ENCODE data around the gene TULP1.

Gene TULP1

DNA sequence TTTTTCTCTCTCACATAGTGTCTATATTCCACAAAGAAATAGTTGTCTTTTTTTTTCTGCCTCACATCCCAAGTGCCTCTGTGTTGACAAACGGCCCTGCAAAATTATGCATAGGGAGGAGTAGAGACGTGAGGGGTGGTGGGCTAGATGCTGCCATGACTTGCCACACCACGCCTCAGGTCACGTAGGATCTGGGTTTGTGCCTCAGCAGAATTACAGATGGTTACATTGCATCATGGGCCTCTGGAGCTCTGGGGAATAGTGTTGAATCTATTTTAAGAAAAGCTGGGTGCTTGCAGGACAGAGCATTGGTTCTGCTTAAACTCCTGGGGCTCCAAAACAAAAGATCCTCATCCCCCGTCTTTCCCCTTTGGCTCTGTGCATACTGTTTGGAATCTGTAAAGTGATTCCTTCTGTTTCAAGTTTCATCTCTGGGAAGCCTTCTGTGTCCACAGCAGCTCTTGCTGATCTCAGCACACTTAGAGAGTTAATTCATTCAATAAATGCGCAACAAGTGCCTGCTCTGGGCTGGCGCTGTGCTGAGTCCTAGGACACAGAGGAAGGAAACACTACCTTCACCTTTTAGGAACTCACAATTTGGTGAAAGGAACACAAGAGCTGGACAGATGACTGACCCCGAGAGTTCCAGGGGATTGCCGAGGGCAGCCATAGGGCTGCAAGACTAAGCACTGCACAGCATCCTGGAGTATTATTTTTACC lies 58.1 kb downstream of the TULP1 start:
- DNase-seq: no peak

DNA sequence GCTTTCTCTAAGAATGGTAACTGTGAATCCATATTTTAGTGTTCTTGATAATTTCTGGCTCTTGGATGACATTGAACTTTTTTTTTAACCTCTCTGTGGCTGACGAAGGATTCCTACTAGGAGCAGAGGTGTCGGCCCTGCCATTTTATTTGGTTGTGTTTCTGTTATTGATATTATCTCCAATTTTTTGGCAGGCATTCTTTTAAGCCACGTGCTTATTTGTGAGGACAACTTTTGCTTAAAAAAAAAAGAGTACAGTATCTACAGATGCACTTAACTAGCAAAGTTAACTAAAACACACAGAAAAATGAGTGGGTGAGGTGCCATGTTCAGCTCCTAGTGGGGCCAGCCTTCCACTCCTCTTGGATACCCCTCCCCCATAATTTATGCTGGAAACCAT lies 59.5 kb downstream of the TULP1 start:
- DNase-seq: no peak

DNA sequence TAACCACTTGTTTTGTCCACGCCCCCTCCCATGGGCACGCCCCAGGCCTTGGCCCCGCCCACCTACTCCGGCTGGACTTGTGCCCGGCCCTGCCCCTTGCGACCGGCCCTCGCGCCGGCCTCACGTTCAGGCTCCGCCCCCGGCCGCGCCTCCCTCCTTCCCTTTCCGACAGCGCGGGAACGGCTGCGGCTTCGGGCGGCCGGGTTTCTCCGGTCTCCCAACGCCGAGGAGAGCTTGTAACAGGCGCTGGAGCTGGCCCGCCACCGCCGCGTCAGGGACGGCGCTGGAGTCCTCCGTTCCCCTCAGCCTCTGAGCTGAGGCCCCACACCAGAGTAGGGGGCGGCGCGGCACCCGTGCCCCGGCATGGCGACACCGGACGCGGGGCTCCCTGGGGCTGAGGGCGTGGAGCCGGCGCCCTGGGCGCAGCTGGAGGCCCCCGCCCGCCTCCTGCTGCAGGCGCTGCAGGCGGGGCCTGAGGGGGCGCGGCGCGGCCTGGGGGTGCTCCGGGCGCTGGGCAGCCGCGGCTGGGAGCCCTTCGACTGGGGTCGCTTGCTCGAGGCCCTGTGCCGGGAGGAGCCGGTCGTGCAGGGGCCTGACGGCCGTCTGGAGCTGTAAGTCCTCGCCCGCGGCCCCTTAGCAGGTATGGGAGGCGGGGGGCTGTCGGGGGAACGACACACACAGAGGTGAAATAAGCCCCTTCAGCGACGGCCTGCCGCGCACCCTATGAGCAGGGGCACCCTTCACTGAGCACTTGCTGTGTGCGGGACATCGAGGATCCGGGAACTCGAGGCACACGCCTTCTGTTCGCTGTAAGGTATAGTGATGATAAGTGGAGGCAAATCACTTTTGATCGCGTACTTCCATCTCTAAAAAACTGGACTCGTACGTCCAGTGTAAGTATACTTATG lies 60.3 kb downstream of the TULP1 start, which contains the start of gene FANCE:
Gene FANCE, plus strand, starts transcription at position 156 of the 908 bp plus-strand sequence. Its CDS starts 208 bp downstream, at position 364.
- DNase-seq: peak; percentile 91

DNA sequence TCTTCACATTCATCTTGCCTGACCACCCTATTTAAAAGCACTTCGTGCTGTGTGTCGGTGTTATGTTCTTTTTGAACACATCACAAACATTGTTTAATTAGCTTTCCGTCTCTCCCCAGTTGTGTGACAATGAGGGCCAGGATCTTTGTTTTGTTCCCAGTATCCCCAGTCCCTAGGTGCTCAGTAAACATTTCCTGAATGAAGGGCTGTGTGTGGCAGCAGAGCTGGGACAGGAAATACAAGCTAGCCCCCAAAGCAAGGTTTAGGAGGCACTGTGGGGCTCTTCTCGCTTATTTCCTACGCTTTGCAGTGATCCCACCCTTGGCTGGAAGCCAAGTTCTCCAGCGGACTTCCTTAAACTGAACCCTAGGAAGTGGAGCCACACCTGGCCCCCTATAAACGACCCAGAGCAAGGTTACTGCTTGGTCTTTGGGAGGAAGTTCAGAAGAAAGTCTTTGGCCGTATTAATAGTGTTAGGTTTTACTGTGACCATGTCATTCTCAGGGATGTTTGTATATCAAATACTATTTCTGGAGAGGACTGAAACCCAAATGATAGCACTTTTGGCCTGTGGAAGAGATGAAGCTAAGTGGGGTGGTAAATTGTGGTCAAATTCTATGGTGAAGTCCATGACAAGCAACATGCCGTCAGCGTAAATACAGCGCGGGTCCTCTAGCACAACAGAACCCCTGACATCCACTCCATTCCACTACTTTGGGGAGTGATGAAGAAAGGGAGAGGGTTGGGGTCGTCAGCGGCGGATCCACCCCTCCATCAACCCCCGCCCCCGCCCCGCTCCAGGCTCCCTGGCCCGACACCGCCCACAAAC lies 61.1 kb downstream of the TULP1 start:
- DNase-seq: no peak

DNA sequence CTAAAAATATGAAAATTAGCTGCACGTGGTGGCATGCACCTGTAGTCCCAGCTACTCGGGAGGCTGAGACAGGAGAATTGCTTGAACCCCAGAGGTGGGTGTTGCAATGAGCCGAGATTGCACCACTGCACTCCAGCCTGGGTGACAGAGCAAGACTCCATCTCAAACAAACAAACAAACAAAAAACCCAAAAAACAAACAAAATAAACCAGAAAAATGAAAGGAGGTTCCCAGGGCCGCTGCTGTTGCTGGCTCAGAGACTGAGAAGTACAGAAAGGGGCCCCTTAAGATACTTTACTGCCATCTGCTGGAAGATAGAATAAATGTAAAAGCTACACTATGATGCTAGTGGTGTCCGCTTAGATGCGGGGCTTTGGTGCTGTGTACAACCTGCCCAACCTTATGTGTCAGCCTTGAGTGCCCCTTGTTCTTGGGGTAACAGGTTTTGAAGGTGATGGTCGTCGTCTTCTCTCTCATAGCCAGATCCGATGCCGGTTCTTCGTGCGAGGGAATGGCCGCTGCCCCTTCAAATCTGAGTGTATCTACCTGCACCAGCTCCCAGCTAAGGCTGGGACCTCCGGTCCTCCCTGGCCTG lies 63.3 kb downstream of the TULP1 start:
- DNase-seq: peak; percentile 74

DNA sequence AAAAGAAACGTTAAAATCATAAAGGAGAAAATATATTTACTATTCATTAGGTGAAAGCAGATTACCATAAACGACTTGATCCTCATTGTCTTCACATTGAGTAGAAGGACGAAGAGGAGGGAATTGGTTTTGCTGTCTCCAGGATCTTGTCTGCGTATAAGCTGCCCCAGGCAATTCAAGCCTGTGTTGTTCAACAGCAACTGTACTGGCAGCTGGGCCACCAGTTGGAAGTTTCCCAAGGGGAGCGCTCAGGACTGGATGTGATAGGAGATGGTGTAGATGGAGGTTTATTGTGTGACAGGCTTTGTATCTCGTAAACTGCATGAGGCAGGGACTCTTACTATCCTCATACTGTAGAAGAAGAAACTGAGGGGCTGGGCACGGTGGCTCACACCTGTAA lies 64.5 kb downstream of the TULP1 start:
- no peak for DNase-seq
